Upper lobe of left lung (tissue), 6 donors: ENCODE measurements around the gene MED1. TPM values are rescaled to one million over a fixed set of nuclear protein-coding genes. Genes with fewer than 3 reads are reported as not detected.

Experiments
- ATAC-seq, 2 donors: fragments of 200-7000 bp; cut with Tn5 transposase; one replicate each; pipeline ENCODE4 v1.9.1; 2022; ENCODE audit warnings: mild to moderate bottlenecking in 2 of 2, moderate library complexity in 2 of 2; ENCODE audit not compliant: low FRiP score in 2 of 2
- DNase-seq, 2 donors: peaks; one replicate each; pipeline ENCODE4 v3.0.0-alpha.2; 2019 to 2020
- H3K27ac ChIP-seq, 4 donors: fragments of 200-600 bp; sonication (generic); one replicate each; pipeline ENCODE4 v1.5.1; 2016 to 2019
- H3K27me3 ChIP-seq, 4 donors: fragments of 200-600 bp; sonication (generic); one replicate each; pipeline ENCODE4 v1.5.1; 2017 to 2019
- H3K36me3 ChIP-seq, 4 donors: fragments of 200-600 bp; sonication (generic); one replicate each; pipeline ENCODE4 v1.5.1; 2016 to 2019
- H3K4me1 ChIP-seq, 4 donors: fragments of 200-600 bp; sonication (generic); one replicate each; pipeline ENCODE4 v1.5.1; 2018 to 2019
- H3K4me3 ChIP-seq, 4 donors: fragments of 200-600 bp; sonication (generic); one replicate each; pipeline ENCODE4 v1.5.1; 2017 to 2019; ENCODE audit warnings: mild to moderate bottlenecking in 2 of 4, moderate library complexity in 1 of 4
- H3K9me3 ChIP-seq, 4 donors: fragments of 200-600 bp; sonication (generic); one replicate each; pipeline ENCODE4 v1.5.1; 2018 to 2019
- EP300 ChIP-seq, 4 donors: sonication (generic); formaldehyde crosslinking; IDR thresholded peaks; one replicate each; pipeline ENCODE4 v1.5.1; 2017; ENCODE audit warnings: antibody characterized with exemption in 4 of 4, control low read depth in 2 of 4
- POLR2A ChIP-seq, 4 donors: fragments of 450-650 bp; IDR thresholded peaks; one replicate each; pipeline ENCODE4 v1.5.1; 2016 to 2017; ENCODE audit warnings: antibody characterized with exemption in 4 of 4, mild to moderate bottlenecking in 2 of 4
- POLR2AphosphoS5 ChIP-seq, 2 donors: sonication (generic); formaldehyde crosslinking; IDR thresholded peaks; one replicate each; pipeline ENCODE4 v1.5.1; 2017; ENCODE audit warnings: antibody characterized with exemption in 2 of 2
- WGBS, 2 donors: methylation state at CpG; one replicate each; pipeline ENCODE4 v1.1.5; 2017 to 2018; 5-methylcytosine and 5-hydroxymethylcytosine counted together
- total RNA-seq, 6 donors: library from RNA; depleted of rRNA in 4 of 6; stranded (reverse); fragments of >200 nt in 4 of 6; gene quantifications; one replicate each; pipeline versions ENCODE4 v1.1.0 to v1.2.1, GENCODE V29; 2016 to 2021
- TF ChIP-seq, protein P1 (sequence below), 6 experiments: fragments of 450-650 bp in 4 of 6; fragments of 200-600 bp in 2 of 6; sonication (generic) in 2 of 6; IDR thresholded peaks; one replicate each; pipeline ENCODE4 v1.5.1; 2016 to 2019; ENCODE audit warnings: antibody characterized with exemption in 6 of 6
- donor health status: DM: no; HTN: no; CAD: no; lungs with moderate emphysema.
- donor health status: DM: no; HTN: yes; CAD: no; lungs with severe emphysema.

Gene MED1
- total RNA-seq, 6 donors from 2014 or later = 12.8 to 33.1 (median 24.6) TPM

DNA sequence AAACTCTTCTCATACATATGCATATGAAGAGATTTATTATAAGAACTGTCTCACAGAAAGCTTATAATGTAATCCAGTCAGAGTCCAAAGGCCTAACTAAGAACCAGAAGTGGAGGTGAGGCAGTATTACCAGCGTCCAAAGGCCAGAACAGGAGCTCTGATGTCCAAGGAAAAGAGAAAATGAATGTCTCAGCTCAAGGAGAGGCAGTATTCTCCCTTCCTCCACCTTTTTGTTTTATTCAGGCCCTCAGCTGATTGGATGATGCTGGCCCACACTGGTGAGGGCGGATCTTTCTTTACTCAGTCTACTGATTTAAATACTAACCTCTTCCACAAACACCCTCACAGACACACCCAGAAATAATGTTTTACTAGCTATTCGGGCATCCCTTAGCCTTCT lies 93.1 kb downstream of the MED1 start:
- ATAC-seq (no peak), DNase-seq (no peak)
- H3K36me3 ChIP-seq = no peaks in the 10 kb centered on the region
- no peak overlapping the region for H3K27ac ChIP-seq
- WGBS, 2 donors = 66 to 96% methylated on average over 3 of the region's 3 CpGs
- H3K9me3 ChIP-seq = no peaks in the 10 kb centered on the region
- peaks cover 0 to 9% (median 5%) of the 10 kb centered on the region in 4 donors for H3K4me1 ChIP-seq
- TF ChIP-seq POLR2AphosphoS5 (IDR thresholded peaks at IDR 0.05) (no peak), EP300 (IDR thresholded peaks at IDR 0.05) (no peak), POLR2A (IDR thresholded peaks at IDR 0.05) (no peak)
- TF ChIP-seq, protein P1, sequence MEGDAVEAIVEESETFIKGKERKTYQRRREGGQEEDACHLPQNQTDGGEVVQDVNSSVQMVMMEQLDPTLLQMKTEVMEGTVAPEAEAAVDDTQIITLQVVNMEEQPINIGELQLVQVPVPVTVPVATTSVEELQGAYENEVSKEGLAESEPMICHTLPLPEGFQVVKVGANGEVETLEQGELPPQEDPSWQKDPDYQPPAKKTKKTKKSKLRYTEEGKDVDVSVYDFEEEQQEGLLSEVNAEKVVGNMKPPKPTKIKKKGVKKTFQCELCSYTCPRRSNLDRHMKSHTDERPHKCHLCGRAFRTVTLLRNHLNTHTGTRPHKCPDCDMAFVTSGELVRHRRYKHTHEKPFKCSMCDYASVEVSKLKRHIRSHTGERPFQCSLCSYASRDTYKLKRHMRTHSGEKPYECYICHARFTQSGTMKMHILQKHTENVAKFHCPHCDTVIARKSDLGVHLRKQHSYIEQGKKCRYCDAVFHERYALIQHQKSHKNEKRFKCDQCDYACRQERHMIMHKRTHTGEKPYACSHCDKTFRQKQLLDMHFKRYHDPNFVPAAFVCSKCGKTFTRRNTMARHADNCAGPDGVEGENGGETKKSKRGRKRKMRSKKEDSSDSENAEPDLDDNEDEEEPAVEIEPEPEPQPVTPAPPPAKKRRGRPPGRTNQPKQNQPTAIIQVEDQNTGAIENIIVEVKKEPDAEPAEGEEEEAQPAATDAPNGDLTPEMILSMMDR (IDR thresholded peaks at IDR 0.05) = no peak
- H3K27me3 ChIP-seq = no peaks in the 10 kb centered on the region
- no peak overlapping the region for H3K4me3 ChIP-seq

DNA sequence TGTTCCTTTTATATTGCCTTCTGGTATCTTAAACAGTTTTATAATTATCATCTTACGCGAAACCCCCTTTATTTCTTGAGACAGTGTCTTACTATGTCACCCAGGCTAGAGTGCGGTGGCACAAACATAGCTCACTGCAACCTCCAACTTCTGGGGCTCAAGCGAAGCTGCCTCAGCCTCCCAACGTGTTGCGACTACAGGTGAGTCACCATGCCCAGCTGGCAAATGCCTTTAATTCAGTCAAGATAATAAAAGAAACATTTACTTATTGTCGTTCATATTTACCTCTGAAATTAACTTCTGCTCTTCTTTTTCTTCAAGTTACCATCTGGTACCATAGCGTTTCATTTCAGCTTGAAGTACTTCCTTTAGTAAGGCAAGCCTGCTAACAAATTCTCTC lies 93.6 kb downstream of the MED1 start:
- no peak for TF ChIP-seq EP300 (IDR thresholded peaks at IDR 0.05)
- no peak for TF ChIP-seq POLR2AphosphoS5 (IDR thresholded peaks at IDR 0.05)
- TF ChIP-seq POLR2A (IDR thresholded peaks at IDR 0.05) = no peak
- TF ChIP-seq, protein P1 (IDR thresholded peaks at IDR 0.05) = no peak

More for the DNA sequence above, 93.6 kb downstream of the MED1 start:
- no peak overlapping the region for H3K27ac ChIP-seq
- H3K4me3 ChIP-seq = no peak overlapping the region
- WGBS, 2 donors = 79 to 91% methylated on average over 8 of the region's 8 CpGs
- H3K27me3 ChIP-seq = no peaks in the 10 kb centered on the region
- H3K36me3 ChIP-seq = no peaks in the 10 kb centered on the region
- DNase-seq = no peak
- no peak for ATAC-seq
- H3K4me1 ChIP-seq = peaks cover 2 to 13% (median 5%) of the 10 kb centered on the region in 4 donors
- H3K9me3 ChIP-seq = no peaks in the 10 kb centered on the region

Other genes with a start within 250 kb of the MED1 start
- 1 to 10 TPM in 1 of 6 donors, under 1 TPM in 3, not detected in 2; 0.24 to 1.1 (median 0.48) TPM for gene STAC2, start 225.3 kb downstream of the MED1 start, total RNA-seq
- gene FBXL20, start 49.6 kb downstream of the MED1 start, total RNA-seq = 10 to 100 TPM in 5 of 6 donors, 1 to 10 TPM in 1; 7.6 to 53.4 (median 30.4) TPM
- 100 to 1,000 TPM in 1 of 6 donors, 10 to 100 TPM in 5; 41.2 to 111 (median 52.8) TPM for gene CDK12, start 10.2 kb upstream of the MED1 start, total RNA-seq
- gene NEUROD2, start 156.7 kb upstream of the MED1 start, total RNA-seq = not detected
- gene PPP1R1B, start 175.7 kb upstream of the MED1 start, total RNA-seq = 10 to 100 TPM; 10.9 to 22.4 (median 13.8) TPM
- 100 to 1,000 TPM in 2 of 6 donors, 10 to 100 TPM in 4; 27.5 to 315 (median 84.1) TPM for gene STARD3, start 185.9 kb upstream of the MED1 start, total RNA-seq
- 1 to 10 TPM in 5 of 6 donors, under 1 TPM in 1; 0.39 to 4.2 (median 2.5) TPM for gene TCAP, start 214.1 kb upstream of the MED1 start, total RNA-seq
- 10 to 100 TPM in 3 of 6 donors, 1 to 10 TPM in 3; 3.1 to 21.3 (median 7.0) TPM for gene PNMT, start 217.2 kb upstream of the MED1 start, total RNA-seq
- gene PGAP3, start 236.8 kb upstream of the MED1 start, total RNA-seq = 10 to 100 TPM; 15.2 to 64.0 (median 27.9) TPM
- 100 to 1,000 TPM in 4 of 6 donors, 10 to 100 TPM in 2; 88.6 to 126 (median 112) TPM for gene ERBB2, start 248.8 kb upstream of the MED1 start, total RNA-seq